HG03378 (cell line): ENCODE data around the gene GJB6.

Experiments
- ATAC-seq: cut with Tn5 transposase; IDR thresholded peaks from one replicate; pipeline ENCODE4 v1.9.1; 2021; ENCODE audit warnings: mild to moderate bottlenecking, moderate library complexity; ENCODE audit not compliant: unreplicated experiment

Gene GJB6

GRCh38 chr13:20227730-20228129 is 4.4 kb downstream of the GJB6 start:
- ATAC-seq, result no peak

GRCh38 chr13:20227288-20227687 is 4.8 kb downstream of the GJB6 start:
- ATAC-seq, result no peak

- no peak for ATAC-seq
Measured at GRCh38 chr13:20222553-20222952, 9.6 kb downstream of the GJB6 start.

- no peak for ATAC-seq
Measured at GRCh38 chr13:20221772-20222171, 10.3 kb downstream of the GJB6 start.

- ATAC-seq, result peak; percentile 91
Measured at GRCh38 chr13:20219577-20219976, 12.5 kb downstream of the GJB6 start.

- ATAC-seq, result no peak
Measured at GRCh38 chr13:20217168-20217567, 15.0 kb downstream of the GJB6 start.

GRCh38 chr13:20209948-20210347 is 22.2 kb downstream of the GJB6 start:
- no peak for ATAC-seq

- ATAC-seq, result no peak
Measured at GRCh38 chr13:20206698-20207235, 25.4 kb downstream of the GJB6 start.

GRCh38 chr13:20206065-20206697 is 25.9 kb downstream of the GJB6 start:
- ATAC-seq, result no peak

- ATAC-seq, result no peak
Measured at GRCh38 chr13:20198781-20199180, 33.3 kb downstream of the GJB6 start.

GRCh38 chr13:20197361-20197834 is 34.7 kb downstream of the GJB6 start:
- ATAC-seq, result no peak

GRCh38 chr13:20195801-20196200 is 36.3 kb downstream of the GJB6 start:
- ATAC-seq, result no peak

GRCh38 chr13:20193907-20194631 is 38.0 kb downstream of the GJB6 start:
- ATAC-seq, result no peak

GRCh38 chr13:20193162-20193906 is 38.8 kb downstream of the GJB6 start:
- no peak for ATAC-seq

- no peak for ATAC-seq
Measured at GRCh38 chr13:20192836-20193161, 39.3 kb downstream of the GJB6 start, which contains the start of gene GJB2. Gene GJB2, minus strand, starts transcription at chr13:20192938. Its CDS starts 3,357 bp downstream, at chr13:20189581.

- no peak for ATAC-seq
Measured at GRCh38 chr13:20192158-20192835, 39.8 kb downstream of the GJB6 start.

- no peak for ATAC-seq
Measured at GRCh38 chr13:20191311-20192157, 40.6 kb downstream of the GJB6 start.

- no peak for ATAC-seq
Measured at GRCh38 chr13:20190481-20191310, 41.4 kb downstream of the GJB6 start.

GRCh38 chr13:20190076-20190475 is 42.0 kb downstream of the GJB6 start:
- ATAC-seq, result no peak
